Thymus (tissue), 11 donors: Measurements from ENCODE around the gene ALG12. TPM values are rescaled to one million over a fixed set of nuclear protein-coding genes. Genes with fewer than 3 reads are reported as not detected.

Experiments used
- DNase-seq, 9 donors: peaks; one replicate each; pipeline ENCODE4 v3.0.0-alpha.2; 2013; ENCODE audit warnings: low spot score in 9 of 9, low read depth in 6 of 9, missing footprints in 1 of 9
- H3K27ac ChIP-seq, 2 donors: one replicate each; pipeline ENCODE4 v1.5.1; 2013; ENCODE audit warnings: control low read depth in 1 of 2, low read depth in 1 of 2, low read length in 1 of 2, mild to moderate bottlenecking in 1 of 2, moderate library complexity in 1 of 2
- H3K27me3 ChIP-seq, 2 donors: one replicate each; pipeline ENCODE4 v1.5.1; 2013; ENCODE audit warnings: low read length in 1 of 2; ENCODE audit not compliant: control insufficient read depth in 2 of 2, insufficient read depth in 1 of 2
- H3K36me3 ChIP-seq, 2 donors: one replicate each; pipeline ENCODE4 v1.5.1; 2013; ENCODE audit warnings: low read length in 1 of 2, mild to moderate bottlenecking in 1 of 2, moderate library complexity in 1 of 2; ENCODE audit not compliant: control insufficient read depth in 2 of 2, insufficient read depth in 2 of 2
- H3K4me1 ChIP-seq, 2 donors: one replicate each; pipeline ENCODE4 v1.5.1; 2013; ENCODE audit warnings: low read length in 2 of 2; ENCODE audit not compliant: control insufficient read depth in 2 of 2, insufficient read depth in 2 of 2
- H3K4me3 ChIP-seq, 2 donors: one replicate each; pipeline ENCODE4 v1.5.1; 2013; ENCODE audit warnings: low read length in 2 of 2, control low read depth in 1 of 2, mild to moderate bottlenecking in 1 of 2
- H3K9me3 ChIP-seq, 2 donors: one replicate each; pipeline ENCODE4 v1.5.1; 2013; ENCODE audit warnings: low read length in 1 of 2, mild to moderate bottlenecking in 1 of 2; ENCODE audit not compliant: control insufficient read depth in 2 of 2, insufficient read depth in 1 of 2
- WGBS: extraction: QIAGEN DNeasy Blood & Tissue Kit; methylation state at CpG from one replicate; pipeline ENCODE4 v1.1.7; 2013; 5-methylcytosine and 5-hydroxymethylcytosine counted together
- polyA plus RNA-seq: library from polyadenylated mRNA; stranded (reverse); fragments of 200-250 nt; gene quantifications from one replicate; pipeline ENCODE4 v1.2.3, GENCODE V29; 2013
- total RNA-seq: library from RNA; stranded (reverse); fragments of 120-200 nt; gene quantifications from one replicate; pipeline ENCODE4 v1.2.4, GENCODE V29; 2013
- donor health status: healthy.

The ALG12 gene
- total and polyA plus RNA-seq, 2 donors: 7.6 to 9.1 TPM

DNA sequence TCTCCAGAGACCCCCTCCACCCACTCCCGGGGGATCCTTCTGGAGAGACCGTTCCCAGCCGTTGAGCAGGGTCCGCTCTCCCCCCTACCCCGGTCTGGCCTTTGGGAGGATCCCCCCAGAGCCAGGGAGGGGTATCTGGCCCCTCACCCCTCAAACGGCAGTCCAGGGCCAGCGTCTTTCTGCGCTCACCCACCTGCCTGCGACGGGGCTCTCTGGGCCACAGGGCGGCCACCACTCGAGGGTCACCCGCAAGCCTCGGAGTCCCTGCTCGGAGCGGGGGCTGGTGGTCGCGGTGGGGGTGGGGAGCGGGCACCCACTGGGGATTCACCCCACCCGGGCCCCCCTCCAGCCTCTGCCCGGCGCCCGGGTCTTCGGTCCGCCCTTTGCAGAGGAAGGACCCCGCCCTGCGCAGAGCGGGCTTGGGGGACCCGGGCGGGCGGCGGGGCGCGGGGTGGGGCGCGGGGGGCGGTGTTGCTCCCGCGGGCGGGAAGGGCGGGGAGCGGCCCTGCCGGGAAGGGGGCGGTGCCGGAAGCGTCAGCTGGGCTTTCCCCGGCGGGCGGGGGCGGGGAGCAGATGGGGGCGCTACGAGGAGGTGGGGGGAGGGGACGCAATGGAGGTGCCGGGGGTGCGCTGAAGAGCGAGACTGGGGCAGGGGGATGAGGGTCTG, 16.8 kb upstream of the ALG12 start:
- Histone ChIP-seq H3K27me3 (peaks cover 0 to 7% of the 10 kb centered on the region in 2 donors), H3K4me3 (peak overlapping the region; percentile 44 to 57), H3K36me3 (no peaks in the 10 kb centered on the region), H3K27ac (peak overlapping the region; percentile 51 to 86), H3K9me3 (no peaks in the 10 kb centered on the region), H3K4me1 (peaks cover 8 to 48% of the 10 kb centered on the region in 2 donors)
- DNase-seq: peak in 5 of 9 donors; percentile 65 to 88 (median 76)
- WGBS: 3% methylated on average over 56 of the region's 56 CpGs

DNA sequence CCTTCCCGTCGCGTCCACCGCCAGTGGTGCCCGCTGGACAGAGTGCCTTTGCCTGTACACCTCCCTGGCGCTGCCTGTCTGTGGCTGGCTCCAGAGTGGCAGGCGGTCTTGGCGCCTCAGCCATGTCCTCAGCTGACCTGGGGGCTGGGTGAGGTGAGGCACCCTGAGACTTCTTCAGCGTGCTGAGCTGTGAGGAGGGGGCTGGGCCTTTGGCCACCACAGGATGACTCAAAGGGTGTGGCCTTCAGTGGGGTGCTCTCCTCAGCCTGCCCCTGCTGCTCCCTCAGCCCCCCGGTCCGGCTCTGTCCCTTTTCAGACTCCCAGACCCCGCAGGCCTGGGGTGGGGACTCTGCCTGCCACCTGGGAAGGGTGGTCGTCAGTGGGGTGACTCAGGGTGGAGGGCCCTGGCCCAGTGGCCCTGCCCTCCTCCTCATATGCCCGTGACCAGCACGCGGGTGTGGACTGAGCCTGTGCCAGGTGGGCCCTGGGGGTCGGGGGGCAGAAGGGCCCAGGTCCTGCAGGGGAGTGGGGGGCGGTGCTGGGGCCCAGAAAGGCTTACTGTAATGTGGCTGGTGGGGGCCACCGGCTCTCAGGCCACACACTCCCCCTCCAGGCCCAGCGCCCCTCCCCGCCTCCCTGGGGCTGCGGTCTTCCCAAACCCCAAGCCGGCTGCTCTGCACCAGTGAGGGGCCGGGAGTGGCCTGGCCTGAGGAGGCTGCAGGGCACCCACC, 16.1 kb upstream of the ALG12 start:
- Histone ChIP-seq H3K4me3 (peak overlapping the region; percentile 44 to 57), H3K27me3 (peaks cover 3 to 11% of the 10 kb centered on the region in 2 donors), H3K9me3 (no peaks in the 10 kb centered on the region), H3K4me1 (peaks cover 12 to 53% of the 10 kb centered on the region in 2 donors), H3K36me3 (no peaks in the 10 kb centered on the region), H3K27ac (peak overlapping the region; percentile 51 to 86)
- DNase-seq: no peak
- 59% methylated on average over 24 of the region's 24 CpGs for whole genome bisulfite sequencing

DNA sequence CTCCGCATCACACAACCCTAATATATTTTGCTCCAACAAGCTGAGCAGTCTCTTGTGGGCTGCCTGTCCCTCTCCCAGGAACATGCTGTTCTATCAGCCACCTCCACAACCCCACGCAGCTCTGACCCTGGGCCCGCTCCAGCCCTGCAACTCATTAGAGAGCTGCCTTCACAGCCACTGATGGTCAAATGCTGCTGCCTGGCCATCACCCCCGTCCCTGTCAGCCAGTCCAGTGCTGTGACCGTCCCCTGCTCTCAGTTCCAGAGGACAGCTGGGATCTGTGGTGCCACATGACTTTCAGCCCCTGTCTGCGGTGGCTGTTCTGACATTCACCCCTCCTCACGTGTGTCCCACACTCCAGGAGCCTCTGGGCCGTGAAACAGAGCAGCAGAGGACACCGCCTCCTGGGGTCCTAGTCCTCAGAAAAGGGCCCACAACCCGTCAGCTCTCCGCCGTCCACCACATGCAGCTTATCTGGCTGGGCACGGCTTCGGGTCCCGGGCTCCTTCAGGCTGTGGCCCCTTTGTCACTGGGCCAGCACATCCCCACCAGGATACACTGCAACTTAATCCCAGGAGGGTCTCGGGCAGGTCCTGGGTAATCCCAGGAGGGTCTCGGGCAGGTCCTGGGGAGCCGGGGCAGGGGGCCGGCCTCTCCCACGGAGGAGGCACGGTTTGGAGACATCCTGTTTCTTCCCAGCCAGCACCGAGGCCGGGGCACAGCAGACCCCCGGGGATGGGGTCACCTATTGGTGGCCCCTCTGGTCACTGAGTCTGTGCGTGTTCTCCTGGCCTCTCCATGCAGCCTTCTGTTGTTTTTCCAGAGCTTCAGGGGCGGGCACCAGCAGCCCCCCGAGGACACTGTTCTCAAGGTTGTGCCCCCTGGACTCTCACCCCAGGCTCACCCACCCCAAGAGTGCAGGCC, 15.3 kb upstream of the ALG12 start:
- Histone ChIP-seq H3K27me3 (peaks cover 3 to 13% of the 10 kb centered on the region in 2 donors), H3K4me1 (peaks cover 13 to 53% of the 10 kb centered on the region in 2 donors), H3K36me3 (no peaks in the 10 kb centered on the region), H3K4me3 (no peak overlapping the region), H3K27ac (peak overlapping the region; percentile 7 to 69), H3K9me3 (no peaks in the 10 kb centered on the region)
- 95% methylated on average over 27 of the region's 27 CpGs for WGBS
- no peak for DNase-seq

DNA sequence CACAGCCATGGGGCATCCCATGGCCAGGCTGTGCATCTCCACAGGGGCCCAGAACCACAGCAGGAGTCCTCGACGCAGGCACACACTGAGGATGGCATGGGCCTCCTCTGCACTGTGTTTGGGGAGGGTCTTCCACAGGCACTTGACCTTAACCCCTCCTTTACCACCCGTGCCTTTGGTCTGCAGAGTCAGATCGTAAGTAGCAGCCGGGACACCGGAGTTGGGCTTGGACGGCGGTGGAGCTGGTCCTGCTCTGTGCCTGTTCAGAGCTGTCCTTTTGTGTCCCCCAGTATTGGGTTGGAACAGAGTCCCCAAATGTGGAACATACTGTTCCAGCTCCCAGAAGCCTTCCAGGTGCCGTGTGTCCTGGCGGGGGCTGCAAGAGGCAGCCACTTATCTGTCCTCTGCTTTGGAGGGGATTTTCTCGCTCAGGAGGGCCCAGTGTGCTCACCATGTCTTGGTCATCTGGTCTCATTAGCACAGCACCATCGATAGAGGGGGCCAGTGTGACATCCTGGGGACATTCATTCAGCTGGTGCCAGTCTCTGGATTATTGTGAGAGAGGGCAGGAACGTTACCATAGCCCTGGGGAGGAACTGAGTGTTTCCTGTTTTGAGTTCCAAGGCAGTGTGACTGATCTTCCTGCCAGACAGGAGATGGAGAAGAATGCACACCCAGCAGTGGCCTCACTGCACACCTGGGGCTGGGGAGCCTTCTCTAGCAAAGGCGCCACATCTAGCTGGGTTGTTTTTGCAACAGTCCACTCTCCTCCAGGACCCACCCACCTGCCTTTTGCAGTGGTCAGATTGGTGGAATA, 12.6 kb upstream of the ALG12 start:
- H3K27ac ChIP-seq: peak overlapping the region in 1 of 2 donors; percentile 36
- H3K36me3 ChIP-seq: peaks cover 0 to 8% of the 10 kb centered on the region in 2 donors
- 56% methylated on average over 14 of the region's 14 CpGs for WGBS
- H3K27me3 ChIP-seq: peaks cover 3 to 6% of the 10 kb centered on the region in 2 donors
- no peak overlapping the region for H3K4me3 ChIP-seq
- no peaks in the 10 kb centered on the region for H3K9me3 ChIP-seq
- H3K4me1 ChIP-seq: peaks cover 11 to 45% of the 10 kb centered on the region in 2 donors
- peak in 2 of 9 donors; percentile 52 to 68 for DNase-seq

DNA sequence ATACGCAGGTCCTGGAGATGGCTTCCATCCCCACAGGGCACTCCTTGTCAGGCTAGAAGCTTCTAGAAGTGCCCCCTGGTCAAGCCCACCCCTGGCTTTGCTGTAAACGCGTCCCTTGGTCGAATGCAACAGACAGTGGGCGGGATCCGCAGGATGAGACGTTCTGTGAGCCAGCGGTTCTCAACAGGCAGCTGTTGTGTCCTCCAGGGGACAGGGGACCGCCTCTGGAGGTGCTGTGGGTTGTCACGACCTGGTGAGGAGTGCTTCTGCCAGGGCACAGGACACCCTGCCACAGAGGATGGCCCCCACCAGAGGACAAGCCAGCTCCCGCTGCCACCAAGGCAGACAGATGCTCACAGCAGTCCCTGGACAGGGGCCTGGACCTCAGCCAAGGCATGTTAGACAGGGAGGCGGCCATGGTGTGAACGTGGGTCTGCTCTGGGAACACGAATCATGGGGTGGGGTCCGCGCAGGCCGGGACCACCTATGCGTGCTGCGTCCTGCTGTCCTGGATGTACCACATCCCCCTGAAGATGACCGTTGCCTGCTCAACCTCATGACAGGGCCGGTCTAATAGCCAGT, 11.8 kb upstream of the ALG12 start:
- Histone ChIP-seq H3K4me1 (peaks cover 17 to 52% of the 10 kb centered on the region in 2 donors), H3K9me3 (no peaks in the 10 kb centered on the region), H3K27me3 (peaks cover 3 to 6% of the 10 kb centered on the region in 2 donors), H3K36me3 (peaks cover 0 to 8% of the 10 kb centered on the region in 2 donors), H3K27ac (no peak overlapping the region), H3K4me3 (no peak overlapping the region)
- DNase-seq: no peak
- WGBS: 89% methylated on average over 21 of the region's 21 CpGs

DNA sequence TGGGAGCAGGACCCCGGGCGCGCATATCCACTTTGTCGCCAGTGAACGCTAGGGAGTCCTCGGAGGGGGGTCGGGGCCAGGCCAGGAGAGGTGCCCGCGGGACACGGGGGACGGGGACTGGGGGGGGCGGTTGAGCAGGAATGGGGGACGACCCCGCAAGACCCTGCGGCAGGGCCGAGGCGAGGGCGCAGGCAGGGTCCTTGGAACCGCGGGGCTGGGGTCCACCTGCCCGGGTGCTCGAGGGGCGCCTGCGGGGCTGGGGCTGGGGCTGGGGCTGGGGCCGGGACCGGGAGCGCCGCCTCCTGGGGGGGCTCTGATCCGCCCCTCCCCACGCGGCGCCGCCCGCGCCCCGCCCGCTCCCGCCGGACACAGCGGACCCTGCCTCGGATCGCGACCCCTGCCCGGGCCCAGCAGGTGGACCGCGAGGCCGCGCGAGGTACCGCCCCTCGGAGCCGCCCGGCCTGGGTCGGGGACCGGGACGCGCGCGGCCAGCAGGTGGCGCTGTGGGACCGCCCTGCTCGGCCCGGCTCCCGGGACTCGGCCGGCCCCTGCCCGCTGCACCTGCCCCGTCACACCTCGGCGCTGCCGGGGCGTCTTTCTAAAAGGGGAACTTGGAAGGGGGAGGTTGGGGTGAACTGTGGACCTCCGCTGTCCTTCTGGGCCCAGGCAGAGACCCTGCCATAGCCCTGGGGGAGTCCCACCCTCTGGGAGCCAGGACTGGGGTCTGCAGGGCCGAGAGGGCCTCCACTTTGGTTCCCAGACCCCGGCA, 11.2 kb upstream of the ALG12 start:
- peaks cover 3 to 6% of the 10 kb centered on the region in 2 donors for H3K27me3 ChIP-seq
- WGBS: 7% methylated on average over 75 of the region's 75 CpGs
- H3K9me3 ChIP-seq: no peaks in the 10 kb centered on the region
- peaks cover 0 to 10% of the 10 kb centered on the region in 2 donors for H3K36me3 ChIP-seq
- peaks cover 19 to 51% of the 10 kb centered on the region in 2 donors for H3K4me1 ChIP-seq
- peak overlapping the region in 1 of 2 donors; percentile 23 for H3K4me3 ChIP-seq
- DNase-seq: peak in 3 of 9 donors; percentile 53 to 69 (median 65)
- no peak overlapping the region for H3K27ac ChIP-seq

DNA sequence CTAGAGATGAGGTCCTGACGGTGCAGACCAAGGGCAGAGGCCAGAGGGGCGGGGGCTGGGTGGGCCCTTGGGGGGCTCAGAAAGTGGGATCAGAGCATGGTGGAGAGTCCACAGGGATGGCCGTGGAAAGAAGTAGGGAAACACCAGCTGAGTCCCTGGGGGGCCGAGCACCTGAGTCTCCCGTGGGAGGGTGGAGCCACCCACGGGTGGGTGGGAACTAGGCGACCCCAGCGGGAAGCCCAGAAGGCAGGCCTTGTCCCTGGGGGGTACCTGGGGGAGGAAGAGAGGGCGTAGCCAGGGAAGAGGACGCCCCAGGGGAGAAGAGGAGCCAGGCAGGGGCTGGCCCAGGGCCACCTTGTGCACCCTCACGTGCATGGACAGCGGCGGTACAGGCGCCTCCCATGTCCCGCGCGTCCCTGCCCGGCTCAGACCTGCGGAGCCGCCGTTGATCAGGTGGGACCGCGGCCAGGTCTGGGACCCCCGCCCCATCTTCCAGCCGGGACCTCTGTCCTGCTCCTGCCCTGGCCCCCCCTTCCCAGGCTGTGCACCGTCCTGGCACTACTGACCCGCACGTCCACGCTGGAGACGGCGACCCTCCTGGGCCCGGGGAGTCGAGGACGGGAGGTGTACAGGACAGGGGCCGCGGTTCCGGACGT, 10.4 kb upstream of the ALG12 start:
- DNase-seq: no peak
- Histone ChIP-seq H3K4me3 (no peak overlapping the region), H3K4me1 (peaks cover 19 to 48% of the 10 kb centered on the region in 2 donors), H3K9me3 (no peaks in the 10 kb centered on the region), H3K36me3 (peaks cover 0 to 12% of the 10 kb centered on the region in 2 donors), H3K27me3 (peaks cover 3 to 6% of the 10 kb centered on the region in 2 donors), H3K27ac (no peak overlapping the region)
- WGBS: 75% methylated on average over 38 of the region's 38 CpGs
